Gastrocnemius medialis (tissue), 4 donors: ENCODE data around the gene LPCAT2.

Source experiments
- CTCF ChIP-seq, 5 experiments: fragments of 450-650 bp in 3 of 5; fragments of 200-600 bp in 2 of 5; sonication (generic) in 2 of 5; IDR thresholded peaks in 4 of 5; conservative IDR thresholded peaks in 1 of 5; 1 replicate in 4 of 5; 2 replicates in 1 of 5; pipeline ENCODE4 v1.5.1; 2016 to 2019; ENCODE audit warnings: antibody characterized with exemption in 5 of 5, mild to moderate bottlenecking in 3 of 5, moderate library complexity in 3 of 5
- POLR2A ChIP-seq, 2 donors: fragments of 450-650 bp; IDR thresholded peaks; one replicate each; pipeline ENCODE4 v1.6.1; 2017; ENCODE audit warnings: antibody characterized with exemption in 2 of 2, mild to moderate bottlenecking in 2 of 2, moderate library complexity in 2 of 2

- TF ChIP-seq CTCF (IDR thresholded peaks at IDR 0.05 in 4 of 5, conservative IDR thresholded peaks at IDR 0.05 in 1 of 5) (no peak), POLR2A (IDR thresholded peaks at IDR 0.05) (no peak)
Observed at GRCh38 chr16:55576384-55576783, 67.5 kb downstream of the LPCAT2 start.
